ENCODE measurements around the gene RBBP7.
A peak's percentile ranks its signal among the peaks of the same experiment; 100 is the strongest.

RBBP7 gene

GRCh38 chrX:16868920-16869319 is 1.2 kb downstream of the RBBP7 start:
- peaks cover 55% of the 10 kb centered on the region for H3K79me2 ChIP-seq (ENCODE audit: insufficient read depth, low read length)
- H3K4me1 ChIP-seq (ENCODE audit: insufficient read depth, low read length, poor library complexity, severe bottlenecking): peaks cover 13% of the 10 kb centered on the region
- peak overlapping the region; percentile 85 for H3K9ac ChIP-seq (ENCODE audit: low read depth, low read length, poor library complexity, severe bottlenecking)
- no peaks in the 10 kb centered on the region for H3K9me2 ChIP-seq (replicated peaks; ENCODE audit: low read depth, low read length)
- H2AFZ ChIP-seq (ENCODE audit: low read length): no peak overlapping the region
- peak overlapping the region; percentile 89 for H3K4me3 ChIP-seq (ENCODE audit: low read length, poor library complexity, severe bottlenecking)
- H3F3A ChIP-seq (ENCODE audit: low read depth): no peaks in the 10 kb centered on the region
- H3K4me2 ChIP-seq (ENCODE audit: low read depth, low read length, poor library complexity, severe bottlenecking): peak overlapping the region; percentile 90
- H4K20me1 ChIP-seq (ENCODE audit: insufficient read depth, low read length, poor library complexity, severe bottlenecking): peaks cover 48% of the 10 kb centered on the region
- H3K36me3 ChIP-seq (ENCODE audit: insufficient read depth, low read length): 0 out of 2 replicates have a peak, but pooled peaks cover 4% of the 10 kb centered on the region
- TF ChIP-seq CTCF (conservative IDR thresholded peaks at IDR 0.05; ENCODE audit: low read length) (no peak), EZH2phosphoT487 (IDR thresholded peaks at IDR 0.05; ENCODE audit: borderline replicate concordance) (no peak)
- no peaks in the 10 kb centered on the region for H3K27me3 ChIP-seq (ENCODE audit: insufficient read depth, low read length, poor library complexity, severe bottlenecking)
- no peaks in the 10 kb centered on the region for H3K9me3 ChIP-seq (ENCODE audit: insufficient read depth, low read depth, low read length)

GRCh38 chrX:16867947-16868346 is 2.2 kb downstream of the RBBP7 start:
- Histone ChIP-seq H3K4me1 (ENCODE audit: insufficient read depth, low read length, poor library complexity, severe bottlenecking) (peaks cover 20% of the 10 kb centered on the region), H4K20me1 (ENCODE audit: insufficient read depth, low read length, poor library complexity, severe bottlenecking) (peaks cover 57% of the 10 kb centered on the region), H3K27me3 (ENCODE audit: insufficient read depth, low read length, poor library complexity, severe bottlenecking) (no peaks in the 10 kb centered on the region), H3K79me2 (ENCODE audit: insufficient read depth, low read length) (peaks cover 65% of the 10 kb centered on the region), H3K9ac (ENCODE audit: low read depth, low read length, poor library complexity, severe bottlenecking) (peak overlapping the region; percentile 85), H3K9me2 (replicated peaks; ENCODE audit: low read depth, low read length) (no peaks in the 10 kb centered on the region), H2AFZ (ENCODE audit: low read length) (no peak overlapping the region), H3K36me3 (ENCODE audit: insufficient read depth, low read length) (0 out of 2 replicates have a peak, but pooled peaks cover 4% of the 10 kb centered on the region), H3K4me3 (ENCODE audit: low read length, poor library complexity, severe bottlenecking) (peak overlapping the region; percentile 89), H3K4me2 (ENCODE audit: low read depth, low read length, poor library complexity, severe bottlenecking) (peak overlapping the region; percentile 90), H3K9me3 (ENCODE audit: insufficient read depth, low read depth, low read length) (no peaks in the 10 kb centered on the region), H3F3A (ENCODE audit: low read depth) (no peaks in the 10 kb centered on the region)
- no peak for TF ChIP-seq CTCF (conservative IDR thresholded peaks at IDR 0.05; ENCODE audit: low read length)
- no peak for TF ChIP-seq EZH2phosphoT487 (IDR thresholded peaks at IDR 0.05; ENCODE audit: borderline replicate concordance)

GRCh38 chrX:16862829-16863228 is 7.3 kb downstream of the RBBP7 start:
- Histone ChIP-seq H2AFZ (ENCODE audit: low read length) (no peak overlapping the region), H3K4me3 (ENCODE audit: low read length, poor library complexity, severe bottlenecking) (no peak overlapping the region), H3K79me2 (ENCODE audit: insufficient read depth, low read length) (peaks cover 95% of the 10 kb centered on the region), H3K9me3 (ENCODE audit: insufficient read depth, low read depth, low read length) (no peaks in the 10 kb centered on the region), H3K9ac (ENCODE audit: low read depth, low read length, poor library complexity, severe bottlenecking) (no peak overlapping the region), H3K27me3 (ENCODE audit: insufficient read depth, low read length, poor library complexity, severe bottlenecking) (no peaks in the 10 kb centered on the region), H3K4me1 (ENCODE audit: insufficient read depth, low read length, poor library complexity, severe bottlenecking) (peaks cover 13% of the 10 kb centered on the region), H3K4me2 (ENCODE audit: low read depth, low read length, poor library complexity, severe bottlenecking) (peak overlapping the region; percentile 35), H3K9me2 (replicated peaks; ENCODE audit: low read depth, low read length) (no peaks in the 10 kb centered on the region), H3K36me3 (ENCODE audit: insufficient read depth, low read length) (peaks cover 32% of the 10 kb centered on the region; the same call in 1 of the 2 replicates), H3F3A (ENCODE audit: low read depth) (no peaks in the 10 kb centered on the region), H4K20me1 (ENCODE audit: insufficient read depth, low read length, poor library complexity, severe bottlenecking) (peaks cover 79% of the 10 kb centered on the region)
- no peak for TF ChIP-seq CTCF (conservative IDR thresholded peaks at IDR 0.05; ENCODE audit: low read length)
- TF ChIP-seq EZH2phosphoT487 (IDR thresholded peaks at IDR 0.05; ENCODE audit: borderline replicate concordance): no peak

Measured in Loucy (cell line).